ENCODE measurements around the gene PYGB.

GRCh38 chr20:25291432-25292133 lies 43.7 kb downstream of the PYGB start:
- no peak for TF ChIP-seq YY1 (IDR thresholded peaks at IDR 0.05; ENCODE audit: insufficient read depth, insufficient read length)
- no peak for TF ChIP-seq ZNF274 (IDR thresholded peaks at IDR 0.05; ENCODE audit: low read depth, low read length)
- TF ChIP-seq SUZ12 (IDR thresholded peaks at IDR 0.05; ENCODE audit: extremely low read depth, insufficient read depth, insufficient read length) = no peak

All from NT2/D1 (cell line).